ENCODE data around the gene NEDD9. TPM values are rescaled to one million over a fixed set of nuclear protein-coding genes. Genes with fewer than 3 reads are reported as not detected.

Gene NEDD9
- total and polyA plus RNA-seq, 4 donors = 7.5 to 16.8 (median 11.7) TPM

- TF ChIP-seq ZBTB33 (IDR thresholded peaks at IDR 0.05) (no peak), EGR1 (IDR thresholded peaks at IDR 0.05; ENCODE audit: low read depth in 2 of 2) (no peak), SP1 (IDR thresholded peaks at IDR 0.05) (no peak), RAD21 (IDR thresholded peaks at IDR 0.05) (no peak), HNF4G (IDR thresholded peaks at IDR 0.05) (no peak), YY1 (IDR thresholded peaks at IDR 0.05) (no peak), RXRA (IDR thresholded peaks at IDR 0.05) (no peak), FOXA2 (IDR thresholded peaks at IDR 0.05) (no peak), HNF4A (conservative IDR thresholded peaks at IDR 0.05) (no peak), JUND (IDR thresholded peaks at IDR 0.05) (no peak)
These were observed 86.2 kb downstream of the NEDD9 start (continued) for GRCh38 chr6:11146117-11146826.

GRCh38 chr6:11144393-11144851 lies 88.0 kb downstream of the NEDD9 start:
- H3K27ac ChIP-seq (ENCODE audit: low read depth in 1 of 2, low read length in 2 of 2) = no peak overlapping the region
- H3K9me3 ChIP-seq (ENCODE audit: control insufficient read depth in 4 of 4, low read length in 3 of 4) = no peaks in the 10 kb centered on the region
- TF ChIP-seq RXRA (IDR thresholded peaks at IDR 0.05) (peak in 1 of 2 donors; percentile 50), TAF1 (conservative IDR thresholded peaks at IDR 0.05) (no peak), HNF4A (conservative IDR thresholded peaks at IDR 0.05) (no peak), JUND (IDR thresholded peaks at IDR 0.05) (no peak), ZBTB33 (IDR thresholded peaks at IDR 0.05) (no peak), MAX (IDR thresholded peaks at IDR 0.05) (no peak), GABPA (IDR thresholded peaks at IDR 0.05 in 1 of 2, conservative IDR thresholded peaks at IDR 0.05 in 1 of 2) (no peak), ATF3 (IDR thresholded peaks at IDR 0.05) (no peak), FOXA1 (IDR thresholded peaks at IDR 0.05) (no peak), CTCF (IDR thresholded peaks at IDR 0.05; ENCODE audit: low read depth, low read length, missing input control) (peak; percentile 93), HNF4G (IDR thresholded peaks at IDR 0.05) (no peak), EGR1 (IDR thresholded peaks at IDR 0.05; ENCODE audit: low read depth in 2 of 2) (no peak), FOXA2 (IDR thresholded peaks at IDR 0.05) (no peak), YY1 (IDR thresholded peaks at IDR 0.05) (no peak), SP1 (IDR thresholded peaks at IDR 0.05) (no peak), RAD21 (IDR thresholded peaks at IDR 0.05) (peak; percentile 99), NR2F2 (IDR thresholded peaks at IDR 0.05) (peak; percentile 86)
- TF ChIP-seq, protein P1, sequence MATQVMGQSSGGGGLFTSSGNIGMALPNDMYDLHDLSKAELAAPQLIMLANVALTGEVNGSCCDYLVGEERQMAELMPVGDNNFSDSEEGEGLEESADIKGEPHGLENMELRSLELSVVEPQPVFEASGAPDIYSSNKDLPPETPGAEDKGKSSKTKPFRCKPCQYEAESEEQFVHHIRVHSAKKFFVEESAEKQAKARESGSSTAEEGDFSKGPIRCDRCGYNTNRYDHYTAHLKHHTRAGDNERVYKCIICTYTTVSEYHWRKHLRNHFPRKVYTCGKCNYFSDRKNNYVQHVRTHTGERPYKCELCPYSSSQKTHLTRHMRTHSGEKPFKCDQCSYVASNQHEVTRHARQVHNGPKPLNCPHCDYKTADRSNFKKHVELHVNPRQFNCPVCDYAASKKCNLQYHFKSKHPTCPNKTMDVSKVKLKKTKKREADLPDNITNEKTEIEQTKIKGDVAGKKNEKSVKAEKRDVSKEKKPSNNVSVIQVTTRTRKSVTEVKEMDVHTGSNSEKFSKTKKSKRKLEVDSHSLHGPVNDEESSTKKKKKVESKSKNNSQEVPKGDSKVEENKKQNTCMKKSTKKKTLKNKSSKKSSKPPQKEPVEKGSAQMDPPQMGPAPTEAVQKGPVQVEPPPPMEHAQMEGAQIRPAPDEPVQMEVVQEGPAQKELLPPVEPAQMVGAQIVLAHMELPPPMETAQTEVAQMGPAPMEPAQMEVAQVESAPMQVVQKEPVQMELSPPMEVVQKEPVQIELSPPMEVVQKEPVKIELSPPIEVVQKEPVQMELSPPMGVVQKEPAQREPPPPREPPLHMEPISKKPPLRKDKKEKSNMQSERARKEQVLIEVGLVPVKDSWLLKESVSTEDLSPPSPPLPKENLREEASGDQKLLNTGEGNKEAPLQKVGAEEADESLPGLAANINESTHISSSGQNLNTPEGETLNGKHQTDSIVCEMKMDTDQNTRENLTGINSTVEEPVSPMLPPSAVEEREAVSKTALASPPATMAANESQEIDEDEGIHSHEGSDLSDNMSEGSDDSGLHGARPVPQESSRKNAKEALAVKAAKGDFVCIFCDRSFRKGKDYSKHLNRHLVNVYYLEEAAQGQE (IDR thresholded peaks at IDR 0.05) = no peak
- no peaks in the 10 kb centered on the region for H3K27me3 ChIP-seq (ENCODE audit: control insufficient read depth in 4 of 4, insufficient read depth in 4 of 4, low read length in 3 of 4)
- H3K4me3 ChIP-seq (ENCODE audit: low read depth in 1 of 3, low read length in 3 of 3) = no peak overlapping the region
- no peak overlapping the region for H3K9ac ChIP-seq (ENCODE audit: low read depth in 1 of 2, low read length in 2 of 2)
- 17% methylated on average over 6 of the region's 6 CpGs for WGBS
- peak; percentile 71 for DNase-seq (ENCODE audit: low spot score)
- no peaks in the 10 kb centered on the region for H3K4me1 ChIP-seq (ENCODE audit: control insufficient read depth in 4 of 4, insufficient read depth in 4 of 4, low read length in 3 of 4)
- no peaks in the 10 kb centered on the region for H3K36me3 ChIP-seq (ENCODE audit: control insufficient read depth in 4 of 4, insufficient read depth in 3 of 4, low read depth in 1 of 4, low read length in 3 of 4)

Measured in liver (tissue), 9 donors.